ENCODE measurements around the gene CCDC85A.

CCDC85A gene

DNA sequence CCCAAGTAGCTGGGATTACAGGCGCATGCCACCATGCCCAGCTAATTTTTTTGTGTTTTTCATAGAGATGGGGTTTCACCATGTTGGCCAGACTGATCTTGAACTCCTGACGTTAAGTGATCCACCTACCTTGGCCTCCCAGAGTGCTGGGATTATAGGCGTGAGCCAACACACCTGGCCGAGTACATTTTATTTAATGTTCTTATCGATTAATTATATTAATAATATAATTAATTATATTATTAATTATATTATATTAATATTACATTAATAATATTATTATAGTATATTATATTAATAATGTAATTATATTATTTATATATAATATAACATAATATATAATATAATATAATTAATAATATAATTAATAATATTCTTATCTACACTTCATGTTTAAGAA is 101.4 kb downstream of the CCDC85A start:
- TF ChIP-seq, protein P1, sequence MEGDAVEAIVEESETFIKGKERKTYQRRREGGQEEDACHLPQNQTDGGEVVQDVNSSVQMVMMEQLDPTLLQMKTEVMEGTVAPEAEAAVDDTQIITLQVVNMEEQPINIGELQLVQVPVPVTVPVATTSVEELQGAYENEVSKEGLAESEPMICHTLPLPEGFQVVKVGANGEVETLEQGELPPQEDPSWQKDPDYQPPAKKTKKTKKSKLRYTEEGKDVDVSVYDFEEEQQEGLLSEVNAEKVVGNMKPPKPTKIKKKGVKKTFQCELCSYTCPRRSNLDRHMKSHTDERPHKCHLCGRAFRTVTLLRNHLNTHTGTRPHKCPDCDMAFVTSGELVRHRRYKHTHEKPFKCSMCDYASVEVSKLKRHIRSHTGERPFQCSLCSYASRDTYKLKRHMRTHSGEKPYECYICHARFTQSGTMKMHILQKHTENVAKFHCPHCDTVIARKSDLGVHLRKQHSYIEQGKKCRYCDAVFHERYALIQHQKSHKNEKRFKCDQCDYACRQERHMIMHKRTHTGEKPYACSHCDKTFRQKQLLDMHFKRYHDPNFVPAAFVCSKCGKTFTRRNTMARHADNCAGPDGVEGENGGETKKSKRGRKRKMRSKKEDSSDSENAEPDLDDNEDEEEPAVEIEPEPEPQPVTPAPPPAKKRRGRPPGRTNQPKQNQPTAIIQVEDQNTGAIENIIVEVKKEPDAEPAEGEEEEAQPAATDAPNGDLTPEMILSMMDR (conservative IDR thresholded peaks at IDR 0.05): no peak
- no peak for TF ChIP-seq ZFX (IDR thresholded peaks at IDR 0.05)
- no peak overlapping the region for H3K27ac ChIP-seq

DNA sequence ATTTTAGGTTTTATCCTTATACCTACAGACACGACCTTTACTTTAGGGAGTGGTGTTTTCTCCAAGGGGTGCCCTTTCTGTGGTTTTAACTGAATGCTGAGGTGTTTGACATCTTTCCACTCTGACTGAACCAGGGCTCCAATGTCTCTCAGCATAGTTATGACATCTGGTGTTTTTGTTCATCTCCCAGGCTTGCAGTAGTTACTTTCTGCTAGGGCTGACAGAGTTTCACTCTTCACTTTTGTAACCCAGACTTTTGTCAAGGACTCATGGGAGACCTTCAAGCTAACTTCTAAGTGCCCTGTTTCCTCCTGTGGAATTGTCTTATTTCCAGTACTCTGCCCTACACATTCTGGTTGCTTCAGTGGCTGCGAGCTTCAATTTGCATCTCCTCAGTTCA is 103.1 kb downstream of the CCDC85A start:
- H3K27ac ChIP-seq: no peak overlapping the region
- no peak for TF ChIP-seq ZFX (IDR thresholded peaks at IDR 0.05)
- TF ChIP-seq, protein P1 (conservative IDR thresholded peaks at IDR 0.05): no peak

DNA sequence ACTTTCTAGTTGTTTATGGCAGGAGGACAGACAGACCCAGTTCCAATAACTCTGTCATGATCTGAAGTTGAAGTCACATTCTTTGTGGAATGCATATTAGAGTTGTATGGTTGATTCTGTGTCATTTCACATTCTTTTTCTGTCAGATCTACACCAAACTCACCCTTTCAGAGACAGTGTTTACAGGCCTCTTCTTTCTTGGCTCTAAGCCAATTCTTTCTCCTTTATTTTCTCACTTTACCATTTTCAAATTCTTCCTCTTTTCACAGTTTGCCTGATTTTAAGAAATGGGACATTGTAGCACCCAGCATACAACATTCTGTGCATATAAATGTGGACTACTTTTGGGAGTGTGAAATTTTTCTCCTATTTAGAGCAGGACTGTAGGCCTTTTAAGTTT is 103.7 kb downstream of the CCDC85A start:
- TF ChIP-seq ZFX (IDR thresholded peaks at IDR 0.05): no peak
- TF ChIP-seq, protein P1 (conservative IDR thresholded peaks at IDR 0.05): no peak
- no peak overlapping the region for H3K27ac ChIP-seq

DNA sequence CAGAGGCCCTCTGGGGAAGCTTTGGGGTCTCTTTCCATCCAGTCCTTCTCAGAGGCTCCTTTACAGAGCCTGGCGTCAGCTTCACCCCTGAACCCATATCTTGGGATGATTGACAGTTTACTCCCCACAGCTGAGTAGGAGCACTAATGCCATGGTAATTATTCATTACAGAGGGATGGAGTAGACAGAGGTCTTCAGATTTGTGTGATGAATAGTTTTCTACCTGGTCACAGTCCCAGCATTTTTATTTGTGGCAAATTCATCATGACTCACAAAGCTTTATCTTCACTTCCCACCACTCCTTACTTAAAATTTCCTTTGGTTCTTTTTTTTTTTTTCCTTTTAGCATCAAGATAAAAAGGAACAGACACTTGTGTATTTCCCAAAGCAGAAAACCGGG is 104.2 kb downstream of the CCDC85A start:
- TF ChIP-seq, protein P1 (conservative IDR thresholded peaks at IDR 0.05): no peak
- no peak for TF ChIP-seq ZFX (IDR thresholded peaks at IDR 0.05)
- H3K27ac ChIP-seq: no peak overlapping the region

DNA sequence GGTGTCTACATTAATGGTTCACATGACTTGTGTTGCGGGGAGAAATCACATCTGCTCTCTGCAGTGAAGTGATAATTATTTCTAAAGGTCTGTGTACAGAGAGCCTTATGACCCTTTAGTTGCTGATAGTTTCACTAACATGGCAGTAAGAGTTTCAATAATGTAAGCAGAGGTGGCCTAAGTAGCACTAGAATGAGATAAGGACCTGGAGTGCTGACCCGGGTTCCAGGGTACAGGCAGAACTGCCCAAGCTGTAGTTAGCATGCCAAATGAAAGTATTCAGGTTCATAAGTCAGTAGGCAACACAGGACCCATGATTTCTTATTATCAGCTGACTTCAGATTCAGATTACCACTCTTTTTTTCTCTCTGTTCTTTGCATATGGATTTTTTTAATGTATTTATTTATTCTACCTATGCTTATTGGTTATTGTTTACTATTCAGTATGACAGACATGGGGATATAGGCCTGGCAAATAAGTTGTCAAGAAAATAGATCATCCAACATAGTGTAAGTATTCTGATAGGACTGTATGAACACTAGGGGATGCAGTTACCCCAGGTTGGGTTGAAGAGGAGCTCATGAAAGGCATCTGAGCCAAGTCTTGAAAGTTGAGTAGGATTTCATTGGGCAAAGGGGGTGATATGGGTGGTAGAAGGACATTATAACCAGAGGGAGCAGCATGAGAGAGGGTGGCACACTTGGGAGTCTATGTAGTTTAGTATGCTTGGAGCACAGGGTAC is 105.2 kb downstream of the CCDC85A start:
- H3K27ac ChIP-seq: no peak overlapping the region
- TF ChIP-seq, protein P1 (conservative IDR thresholded peaks at IDR 0.05): no peak
- no peak for TF ChIP-seq ZFX (IDR thresholded peaks at IDR 0.05)

- no peak overlapping the region for H3K27ac ChIP-seq
- TF ChIP-seq, protein P1 (conservative IDR thresholded peaks at IDR 0.05): no peak
- no peak for TF ChIP-seq ZFX (IDR thresholded peaks at IDR 0.05)
Measured at GRCh38 chr2:56291711-56292110, 107.9 kb downstream of the CCDC85A start.

- H3K27ac ChIP-seq: no peak overlapping the region
- no peak for TF ChIP-seq ZFX (IDR thresholded peaks at IDR 0.05)
- TF ChIP-seq, protein P1 (conservative IDR thresholded peaks at IDR 0.05): no peak
Measured at GRCh38 chr2:56292951-56293350, 109.2 kb downstream of the CCDC85A start.

All from C4-2B (cell line).